A673 (cell line): ENCODE measurements around the gene CPT1A. TPM values are rescaled to one million over a fixed set of nuclear protein-coding genes. Genes with fewer than 3 reads are reported as not detected.

Experiments
- BruUV-seq: library from RNA; stranded (reverse); fragments of 400-500 nt; replicated peaks from 2 replicates; lab custom pipeline; 2021; lab: Mats Ljungman, UMichigan
- CTCF ChIA-PET: fragments of 300-600 bp; sonication (Branson Sonifier 250); formaldehyde crosslinking; loops from one replicate; lab custom pipeline; 2022; ENCODE audit warnings: antibody characterized with exemption; lab: Charles Lee
- POLR2A ChIA-PET: fragments of 300-600 bp; sonication (Branson Sonifier 250); formaldehyde crosslinking; loops from one replicate; lab custom pipeline; 2022; ENCODE audit warnings: antibody characterized with exemption; ENCODE audit not compliant: low non-redundant PET; lab: Charles Lee
- DNase-seq: peaks from one replicate; pipeline ENCODE4 v3.0.0-alpha.2; 2015; ENCODE audit warnings: low spot score
- H3K27ac ChIP-seq: fragments of 200-600 bp; sonication (generic); 2 replicates; pipeline ENCODE4 v1.5.1; 2016; ENCODE audit warnings: mixed run types, low read depth, mild to moderate bottlenecking, mixed read lengths, antibody characterized with exemption, low read length; ENCODE audit not compliant: poor library complexity, severe bottlenecking
- H3K27me3 ChIP-seq: fragments of 200-600 bp; sonication (generic); replicated peaks from 2 replicates; pipeline ENCODE4 v1.6.1; 2017; ENCODE audit warnings: mixed run types, low read depth, mild to moderate bottlenecking, mixed read lengths, antibody characterized with exemption, low read length; ENCODE audit not compliant: insufficient read depth, poor library complexity
- H3K36me3 ChIP-seq: fragments of 200-600 bp; sonication (generic); 2 replicates; pipeline ENCODE4 v1.6.1; 2016; ENCODE audit warnings: mixed run types, mild to moderate bottlenecking, mixed read lengths, antibody characterized with exemption, low read length; ENCODE audit not compliant: insufficient read depth, poor library complexity, severe bottlenecking
- H3K4me1 ChIP-seq: fragments of 200-600 bp; sonication (generic); 2 replicates; pipeline ENCODE4 v1.6.1; 2017; ENCODE audit warnings: mixed run types, mild to moderate bottlenecking, mixed read lengths, antibody characterized with exemption, low read length; ENCODE audit not compliant: insufficient read depth, poor library complexity, severe bottlenecking
- H3K4me3 ChIP-seq: fragments of 200-600 bp; sonication (generic); 2 replicates; pipeline ENCODE4 v1.5.1; 2016; ENCODE audit warnings: low read depth, mixed run types, mild to moderate bottlenecking, mixed read lengths, low read length; ENCODE audit not compliant: poor library complexity, severe bottlenecking
- H3K9me3 ChIP-seq: fragments of 200-600 bp; sonication (generic); 2 replicates; pipeline ENCODE4 v1.6.1; 2016; ENCODE audit warnings: mixed run types, low read depth, mild to moderate bottlenecking, mixed read lengths, antibody characterized with exemption, low read length; ENCODE audit not compliant: poor library complexity, severe bottlenecking
- CTCF ChIP-seq: fragments of 300-800, 200-600 bp; sonication (generic); conservative IDR thresholded peaks from 2 replicates; pipeline ENCODE4 v1.5.1; 2017; ENCODE audit warnings: low read depth, mild to moderate bottlenecking, antibody characterized with exemption, low read length, moderate library complexity, mixed read lengths
- EZH2 ChIP-seq: fragments of 200-600 bp; sonication (generic); IDR thresholded peaks from 2 replicates; pipeline ENCODE4 v1.6.1; 2017; ENCODE audit warnings: borderline replicate concordance, low read depth, mild to moderate bottlenecking, mixed read lengths, antibody characterized with exemption, low read length; ENCODE audit not compliant: poor library complexity, severe bottlenecking
- intact Hi-C: fragments of 100-400 bp; cut with micrococcal nuclease; formaldehyde crosslinking; loops from one replicate; pipeline ENCODE4 v1.10.0; 2022; ENCODE audit not compliant: unreplicated experiment
- total RNA-seq: library from RNA; stranded (reverse); gene quantifications from 2 replicates; pipeline ENCODE4 v1.2.3, GENCODE V29; 2021

Gene CPT1A
- total RNA-seq, 1 experiment from 2014 or later, result 15.5 TPM

GRCh38 chr11:68809506-68809905, 32.2 kb downstream of the CPT1A start:
- H3K36me3 ChIP-seq, result no peaks in the 10 kb centered on the region
- H3K27me3 ChIP-seq, result no peaks in the 10 kb centered on the region
- H3K4me1 ChIP-seq, result no peaks in the 10 kb centered on the region
- BruUV-seq, result no TSS peak
- no peaks in the 10 kb centered on the region for H3K9me3 ChIP-seq
- no peak overlapping the region for H3K27ac ChIP-seq
- CTCF ChIA-PET, result no interaction called here
- DNase-seq, result no peak
- intact Hi-C loops, result no loop called here
- POLR2A ChIA-PET, result no interaction called here
- TF ChIP-seq EZH2 (no peak), CTCF (no peak)
- H3K4me3 ChIP-seq, result no peak overlapping the region

GRCh38 chr11:68808787-68809186, 32.9 kb downstream of the CPT1A start:
- ChIA-PET POLR2A (no interaction called here), CTCF (no interaction called here)
- Histone ChIP-seq H3K36me3 (no peaks in the 10 kb centered on the region), H3K27me3 (no peaks in the 10 kb centered on the region), H3K27ac (no peak overlapping the region), H3K9me3 (no peaks in the 10 kb centered on the region), H3K4me1 (no peaks in the 10 kb centered on the region), H3K4me3 (no peak overlapping the region)
- no peak for DNase-seq
- no TSS peak for BruUV-seq
- no peak for TF ChIP-seq EZH2
- TF ChIP-seq CTCF, result no peak
- intact Hi-C loops, result no loop called here

GRCh38 chr11:68806931-68807844, 34.5 kb downstream of the CPT1A start:
- ChIA-PET POLR2A (no interaction called here), CTCF (interaction anchor here (0.6 kb wide), 1 partner anchor 11 kb away, joined by 4 read pairs; no protein-coding TSS in a partner anchor)
- Histone ChIP-seq H3K27ac (no peak overlapping the region), H3K4me1 (no peaks in the 10 kb centered on the region), H3K36me3 (no peaks in the 10 kb centered on the region), H3K9me3 (no peaks in the 10 kb centered on the region), H3K4me3 (no peak overlapping the region), H3K27me3 (no peaks in the 10 kb centered on the region)
- BruUV-seq, result no TSS peak
- no peak for DNase-seq
- intact Hi-C loops, result no loop called here
- TF ChIP-seq CTCF (no peak), EZH2 (no peak)
